GM12878 (cell line): ENCODE results near the gene FRK. TPM values are rescaled to one million over a fixed set of nuclear protein-coding genes. Genes with fewer than 3 reads are reported as not detected.

Source experiments
- ATAC-seq: fragments of 200-7000 bp; cut with Tn5 transposase; 3 replicates; pipeline ENCODE4 v1.9.1; 2020; ENCODE audit warnings: mild to moderate bottlenecking, moderate library complexity
- BruUV-seq: library from RNA; stranded (reverse); fragments of 400-500 nt; replicated peaks from 2 replicates; lab custom pipeline; 2021; lab: Mats Ljungman, UMichigan
- CTCF ChIA-PET: fragments of 300-600 bp; sonication (Branson Sonifier 250); formaldehyde crosslinking; extraction: SDS; loops from one replicate; lab custom pipeline; 2021; ENCODE audit warnings: inconsistent platforms; lab: Yijun Ruan, JAX
- POLR2A ChIA-PET: fragments of 350-600 bp; formaldehyde crosslinking; extraction: SDS; loops from one replicate; lab custom pipeline; 2021; ENCODE audit warnings: inconsistent platforms; lab: Charles Lee
- RAD21 ChIA-PET: fragments of 300-600 bp; sonication (Branson Sonifier 250); formaldehyde crosslinking; loops from one replicate; lab custom pipeline; 2023; ENCODE audit warnings: antibody characterized with exemption; ENCODE audit not compliant: unreplicated experiment; lab: Charles Lee
- SMC1A ChIA-PET: fragments of 300-600 bp; sonication (Branson Sonifier 250); formaldehyde crosslinking; loops from one replicate; lab custom pipeline; 2023; ENCODE audit not compliant: unreplicated experiment, uncharacterized antibody; lab: Charles Lee
- DNase-seq: peaks from one replicate; pipeline ENCODE4 v3.0.0-alpha.2; 2011; ENCODE audit warnings: low read depth, low spot score
- FAIRE-seq: peaks from 3 replicates; lab custom pipeline; 2011; peaks lifted over from hg19 to GRCh38; lab: Jason Lieb, UNC
- H2AFZ ChIP-seq: 2 replicates; pipeline ENCODE4 v1.6.0; 2011; ENCODE audit warnings: low read depth, low read length, control low read depth; ENCODE audit not compliant: control insufficient read depth
- H3K27ac ChIP-seq: 2 replicates; pipeline ENCODE4 v1.5.1; 2011; ENCODE audit warnings: control low read depth; ENCODE audit not compliant: control insufficient read depth, insufficient read depth
- H3K27me3 ChIP-seq, 2 experiments: replicated peaks in 1 of 2; 2 replicates each; pipeline versions ENCODE4 v1.6.0 to v1.6.1; 2011; ENCODE audit warnings: low read length in 1 of 2; ENCODE audit not compliant: control insufficient read depth in 2 of 2, insufficient read depth in 2 of 2
- H3K36me3 ChIP-seq, 2 experiments: 2 replicates each; pipeline ENCODE4 v1.5.1; 2011; ENCODE audit warnings: low read length in 1 of 2; ENCODE audit not compliant: control insufficient read depth in 2 of 2, insufficient read depth in 2 of 2
- H3K4me1 ChIP-seq: 2 replicates; pipeline ENCODE4 v1.6.1; 2011; ENCODE audit warnings: mild to moderate bottlenecking, low read length, moderate library complexity, mixed read lengths; ENCODE audit not compliant: control insufficient read depth, insufficient read depth
- H3K4me2 ChIP-seq: 2 replicates; pipeline ENCODE4 v1.6.0; 2011; ENCODE audit warnings: control low read depth; ENCODE audit not compliant: control insufficient read depth, insufficient read depth
- H3K4me3 ChIP-seq: fragments of 200-600 bp; sonication (generic); 2 replicates; pipeline ENCODE4 v1.5.1; 2016
- H3K79me2 ChIP-seq: 2 replicates; pipeline ENCODE4 v1.6.0; 2011; ENCODE audit warnings: low read length; ENCODE audit not compliant: control insufficient read depth, insufficient read depth
- H3K9ac ChIP-seq: 2 replicates; pipeline ENCODE4 v1.8.0; 2011; ENCODE audit warnings: low read length, control low read depth, mixed read lengths; ENCODE audit not compliant: control insufficient read depth, insufficient read depth
- H3K9me3 ChIP-seq: replicated peaks from 3 replicates; pipeline ENCODE4 v1.5.1; 2011; ENCODE audit warnings: mild to moderate bottlenecking, low read length; ENCODE audit not compliant: control insufficient read depth, insufficient read depth
- H4K20me1 ChIP-seq: 2 replicates; pipeline ENCODE4 v1.6.0; 2011; ENCODE audit not compliant: control insufficient read depth, insufficient read depth
- CEBPB ChIP-seq, 2 experiments: fragments of 150-350 bp in 1 of 2; IDR thresholded peaks; 2 replicates each; pipeline ENCODE4 v1.6.1; 2012 to 2014; ENCODE audit warnings: low read depth in 2 of 2, low read length in 2 of 2, borderline replicate concordance in 1 of 2, inconsistent platforms in 1 of 2
- IKZF2 ChIP-seq, 2 experiments: fragments of 450-650 bp; IDR thresholded peaks; 2 replicates each; pipeline ENCODE4 v1.6.1; 2017; ENCODE audit warnings: mild to moderate bottlenecking in 2 of 2, moderate library complexity in 2 of 2
- MEF2A ChIP-seq: IDR thresholded peaks from 2 replicates; pipeline ENCODE4 v1.6.1; 2011; ENCODE audit warnings: low read depth, mild to moderate bottlenecking, low read length, moderate library complexity; ENCODE audit not compliant: insufficient read depth
- RB1 ChIP-seq: fragments of 450-650 bp; formaldehyde crosslinking; IDR thresholded peaks from 2 replicates; pipeline ENCODE4 v1.6.1; 2017; ENCODE audit warnings: mild to moderate bottlenecking, borderline replicate concordance
- in situ Hi-C: fragments of 300-500 bp; cut with MboI; formaldehyde crosslinking; loops from 9 replicates; pipeline ENCODE4 v1.14.3; 2018; ENCODE audit warnings: mixed read lengths
- intact Hi-C: fragments of 100-400 bp; cut with micrococcal nuclease; formaldehyde crosslinking; loops from one replicate; pipeline ENCODE4 v1.14.2; 2022; ENCODE audit not compliant: unreplicated experiment
- polyA plus RNA-seq, 11 experiments: library from polyadenylated mRNA; depleted of rRNA in 4 of 11; unstranded in 6 of 11; stranded (reverse) in 5 of 11; fragments of >200 nt; fragmentation: Nextera tagmentation in 4 of 11; fragmentation: Illumina TruSeq in 1 of 11; extraction: Ambion mirVana in 4 of 11; extraction: Trizol in 1 of 11; gene quantifications; 1 replicate in 1 of 11; 2 replicates in 10 of 11; pipeline versions ENCODE4 v1.2.1 to v1.2.3, GENCODE V29; 2011 to 2016; ENCODE audit warnings: inconsistent platforms in 2 of 11, missing spikeins in 2 of 11, low read depth in 1 of 11
- total RNA-seq, 4 experiments: library from RNA; depleted of rRNA in 3 of 4; stranded (reverse); fragments of >200 nt in 3 of 4; fragmentation: Illumina TruSeq in 1 of 4; extraction: Trizol in 1 of 4; gene quantifications; 2 replicates each; pipeline versions ENCODE4 v1.2.1 to v1.2.3, GENCODE V29; 2013 to 2021
- TF ChIP-seq, protein P1 (sequence below): IDR thresholded peaks from 2 replicates; pipeline ENCODE4 v1.6.1; 2011; ENCODE audit warnings: borderline replicate concordance, low read depth, mild to moderate bottlenecking, moderate library complexity, low read length; ENCODE audit not compliant: insufficient read depth, poor library complexity, severe bottlenecking

Gene FRK
- total and polyA plus RNA-seq, 10 of the 15 experiments (the other 5 are each of a cell fraction or from before 2014, with no cell fraction given): 0.29 to 2.4 (median 1.2) TPM

DNA sequence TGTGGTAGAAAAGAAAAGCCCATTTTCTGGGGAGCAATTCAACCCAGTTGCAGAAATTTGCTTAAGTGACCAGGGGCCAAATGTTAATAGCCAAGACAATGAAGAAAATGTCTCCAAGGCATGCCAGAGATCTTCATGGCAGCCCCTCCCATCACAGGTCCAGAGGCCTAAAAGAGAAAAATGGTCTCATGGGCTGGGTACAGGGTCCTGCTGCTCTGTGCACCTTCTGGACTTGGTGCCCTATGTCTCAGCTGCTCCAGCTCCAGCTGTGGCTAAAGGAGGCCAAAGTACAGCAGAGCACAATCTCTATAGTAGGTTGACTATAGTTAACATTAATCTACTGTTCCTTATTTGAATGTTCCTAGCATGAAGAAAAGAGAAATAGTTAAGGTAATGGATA lies 44.7 kb downstream of the FRK start (continued):
- TF ChIP-seq, protein P1, sequence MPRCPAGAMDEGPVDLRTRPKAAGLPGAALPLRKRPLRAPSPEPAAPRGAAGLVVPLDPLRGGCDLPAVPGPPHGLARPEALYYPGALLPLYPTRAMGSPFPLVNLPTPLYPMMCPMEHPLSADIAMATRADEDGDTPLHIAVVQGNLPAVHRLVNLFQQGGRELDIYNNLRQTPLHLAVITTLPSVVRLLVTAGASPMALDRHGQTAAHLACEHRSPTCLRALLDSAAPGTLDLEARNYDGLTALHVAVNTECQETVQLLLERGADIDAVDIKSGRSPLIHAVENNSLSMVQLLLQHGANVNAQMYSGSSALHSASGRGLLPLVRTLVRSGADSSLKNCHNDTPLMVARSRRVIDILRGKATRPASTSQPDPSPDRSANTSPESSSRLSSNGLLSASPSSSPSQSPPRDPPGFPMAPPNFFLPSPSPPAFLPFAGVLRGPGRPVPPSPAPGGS: no peak
- TF ChIP-seq RB1: no peak
- no peak for TF ChIP-seq MEF2A

GRCh38 chr6:116015561-116015960 lies 45.1 kb downstream of the FRK start:
- no peak overlapping the region for H3K9ac ChIP-seq
- H3K27ac ChIP-seq: peak overlapping the region; percentile 50
- 0 out of 2 replicates have a peak overlapping the region, but pooled peaks have one; percentile 1 for H2AFZ ChIP-seq
- no peaks in the 10 kb centered on the region for H3K27me3 ChIP-seq
- FAIRE-seq (peak; percentile 57), ATAC-seq (no peak), DNase-seq (no peak)
- no peaks in the 10 kb centered on the region for H4K20me1 ChIP-seq
- peaks cover 78% of the 10 kb centered on the region for H3K4me1 ChIP-seq
- H3K36me3 ChIP-seq: no peaks in the 10 kb centered on the region
- CTCF ChIA-PET: interaction anchor here (1.6 to 7.8 kb wide), 3 partner anchors 66 to 88 kb away, joined by 3 to 106 read pairs (median 59); partner anchors contain the start of gene NT5DC1
- intact Hi-C loops: loop anchor here (10.0 kb wide), 2 partner anchors 239 to 649 kb away; partner anchors contain the start of genes TSPYL4 and ZUP1
- POLR2A ChIA-PET: interaction anchor here (0.9 kb wide), 1 partner anchor 76 kb away, joined by 3 read pairs; no protein-coding TSS in a partner anchor
- SMC1A ChIA-PET: interaction anchor here (1.8 to 6.8 kb wide), 3 partner anchors 71 to 97 kb away, joined by 4 to 101 read pairs (median 46); no protein-coding TSS in a partner anchor
- H3K4me3 ChIP-seq: no peak overlapping the region
- TF ChIP-seq CEBPB (IDR thresholded peaks at IDR 0.05; ENCODE audit: borderline replicate concordance in 1 of 2, low read depth in 2 of 2, low read length in 2 of 2) (no peak), IKZF2 (IDR thresholded peaks at IDR 0.05) (peak in 1 of 2 experiments; percentile 12; a peak in 1 of 4 replicates)
- RAD21 ChIA-PET: interaction anchor here (2.6 to 5.3 kb wide), 2 partner anchors 72 to 82 kb away, joined by 25 to 102 read pairs; no protein-coding TSS in a partner anchor
- no TSS peak for BruUV-seq
- peaks cover 1% of the 10 kb centered on the region; the same call in 1 of the 2 replicates for H3K79me2 ChIP-seq
- no peaks in the 10 kb centered on the region; the same call in 1 of the 3 replicates for H3K9me3 ChIP-seq
- no peak overlapping the region for H3K4me2 ChIP-seq
- in situ Hi-C loops: no loop called here
